Medulla oblongata (tissue), 1 donor: ENCODE results near the gene EDEM2.
"Not testable (repeated sequence)": the region's sequence is repeated elsewhere in the genome, so short reads cannot be mapped to it uniquely, and the experiment has no call there.

Experiments
- DNase-seq: peaks from one replicate; pipeline ENCODE4 v3.0.0-alpha.2; 2015; ENCODE audit errors: extremely low spot score

EDEM2 gene

DNA sequence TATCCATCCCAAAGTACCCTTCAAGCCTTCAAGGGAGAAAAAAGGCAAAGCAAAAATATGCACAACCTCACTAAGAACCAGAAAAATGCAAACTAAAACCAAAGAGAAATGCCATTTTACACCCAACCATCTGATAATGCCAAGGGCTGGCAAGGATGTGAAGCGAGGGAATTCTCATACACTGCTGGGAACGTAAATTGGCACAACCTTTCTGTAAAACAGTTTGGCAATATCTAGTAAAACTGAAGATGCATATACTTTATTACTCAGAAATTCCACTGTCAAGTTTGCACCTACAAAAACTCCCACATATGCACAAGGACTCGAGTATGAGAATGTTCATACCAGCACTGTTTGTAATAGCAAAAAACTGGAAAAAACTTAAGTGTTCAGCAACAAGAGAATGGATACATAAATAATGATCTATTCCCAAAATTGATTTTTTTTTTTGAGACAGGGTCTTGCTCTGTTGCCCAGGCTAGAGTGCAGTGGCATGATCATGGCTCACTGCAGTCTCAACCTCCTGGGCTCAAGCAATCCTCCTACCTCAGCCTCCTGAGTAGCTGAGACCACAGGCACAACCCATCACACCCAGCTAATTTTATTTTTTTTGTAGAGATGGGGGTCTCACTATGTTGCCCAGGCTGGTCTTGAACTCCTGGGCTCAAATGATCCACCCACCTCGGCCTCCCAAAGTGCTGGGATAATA lies 21.7 kb upstream of the EDEM2 start:
- DNase-seq = not testable (repeated sequence)

DNA sequence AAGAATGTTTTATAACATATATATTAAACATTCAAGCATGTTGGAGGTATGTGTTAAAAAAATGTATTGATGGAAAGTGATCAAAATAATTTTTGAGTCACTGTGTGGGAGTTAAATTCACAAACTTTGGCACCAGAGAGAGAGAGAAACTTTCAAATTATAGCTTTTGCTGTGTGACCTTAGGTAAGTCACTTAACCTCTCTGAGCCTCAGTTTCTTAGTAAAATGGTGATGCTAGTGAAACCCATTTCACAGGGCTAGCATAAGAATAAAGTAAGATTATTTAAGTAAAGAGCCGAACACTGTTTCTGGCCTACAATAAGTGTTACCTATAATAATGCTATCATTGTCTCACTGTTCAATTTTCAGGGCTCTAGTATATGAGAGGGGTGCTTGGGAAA lies 20.7 kb upstream of the EDEM2 start:
- DNase-seq = no peak

DNA sequence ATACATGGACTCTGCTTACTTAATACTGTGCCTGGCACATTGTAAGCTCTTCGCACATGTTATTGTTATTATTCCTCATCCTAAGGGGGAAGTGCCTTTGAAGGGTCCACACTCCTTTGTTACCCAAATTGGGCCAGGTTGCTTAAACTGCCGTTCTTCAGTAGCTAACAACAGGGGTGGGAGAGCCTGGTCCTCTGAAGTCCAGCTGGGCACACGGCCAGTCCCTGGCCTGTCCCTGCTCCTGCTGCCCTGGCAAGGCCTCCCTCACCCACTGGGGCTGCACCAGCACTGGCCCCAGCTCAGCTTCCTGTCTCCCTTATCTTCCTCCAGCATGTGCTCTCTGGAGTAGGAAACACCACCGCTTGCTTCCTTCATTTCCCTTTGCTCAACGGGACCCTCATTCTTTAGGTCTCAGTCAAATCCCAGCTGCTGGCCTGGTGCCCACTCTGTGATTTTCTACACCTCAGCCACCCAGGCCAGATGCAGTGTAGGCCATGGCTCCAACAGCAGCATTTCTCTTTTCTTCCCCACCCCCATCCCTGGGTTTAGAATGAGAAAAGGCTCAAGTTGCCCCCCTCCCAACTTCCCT lies 19.2 kb upstream of the EDEM2 start:
- peak; percentile 29 for DNase-seq

- DNase-seq = no peak
Observed at GRCh38 chr20:35165221-35166185, 18.4 kb upstream of the EDEM2 start.

GRCh38 chr20:35164531-35164930 lies 17.4 kb upstream of the EDEM2 start:
- not testable (repeated sequence) for DNase-seq

DNA sequence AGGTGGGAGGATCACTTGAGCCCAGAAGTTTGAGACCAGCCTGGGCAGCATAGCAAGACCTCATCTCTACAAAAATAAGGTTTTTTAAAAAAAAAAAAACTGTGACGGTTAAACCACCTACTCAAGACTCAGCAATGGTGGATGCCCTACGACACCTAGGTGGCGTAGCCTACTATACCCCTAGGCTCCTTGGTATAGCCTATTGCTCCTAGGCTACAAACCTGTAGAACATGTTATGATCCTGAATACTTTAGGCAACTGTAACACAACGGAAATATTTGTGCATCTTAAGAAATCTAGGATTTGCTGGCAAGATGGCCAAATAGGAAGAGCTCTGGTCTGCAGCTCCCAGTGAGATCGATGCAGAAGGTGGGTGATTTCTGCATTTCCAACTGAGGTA lies 13.2 kb upstream of the EDEM2 start:
- not testable (repeated sequence) for DNase-seq

DNA sequence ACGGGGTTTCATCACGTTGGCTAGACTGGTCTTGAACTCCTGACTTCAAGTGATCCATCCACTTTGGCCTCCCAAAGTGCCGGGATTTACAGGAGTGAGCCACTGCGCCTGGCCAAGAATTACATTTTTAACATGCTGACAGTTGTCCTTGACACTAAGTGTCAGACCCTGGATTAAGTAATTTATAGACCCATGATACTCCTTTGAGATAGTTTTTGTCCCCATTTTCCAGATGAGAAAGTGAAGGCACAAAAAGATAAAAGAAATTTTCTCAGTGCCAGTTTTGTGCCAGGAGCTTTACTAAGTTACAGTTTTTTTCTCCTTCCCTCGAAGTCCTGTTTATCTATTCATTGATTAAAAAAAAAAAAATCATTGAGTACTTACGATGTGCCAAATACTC lies 9.8 kb upstream of the EDEM2 start:
- no peak for DNase-seq

DNA sequence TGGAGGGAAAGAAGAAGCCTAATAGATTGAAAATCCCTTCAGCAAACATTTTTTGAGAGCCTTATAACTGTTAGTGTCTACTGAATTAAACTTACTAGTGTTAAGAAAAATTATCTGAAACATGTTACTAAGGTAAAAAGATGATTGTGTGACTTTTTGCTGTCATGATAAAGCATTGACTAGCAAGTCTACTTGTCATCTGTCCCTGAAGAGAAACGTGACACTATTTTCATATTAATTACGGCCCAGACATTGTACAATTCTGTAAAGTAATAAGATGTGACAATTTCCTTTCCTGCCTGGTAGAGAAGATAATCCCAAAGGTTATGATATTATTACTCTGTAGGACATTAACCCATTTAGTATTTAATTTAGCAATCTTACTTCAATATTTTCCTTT lies 8.8 kb upstream of the EDEM2 start:
- DNase-seq = no peak

- no peak for DNase-seq
Observed at GRCh38 chr20:35151736-35152135, 4.6 kb upstream of the EDEM2 start.

DNA sequence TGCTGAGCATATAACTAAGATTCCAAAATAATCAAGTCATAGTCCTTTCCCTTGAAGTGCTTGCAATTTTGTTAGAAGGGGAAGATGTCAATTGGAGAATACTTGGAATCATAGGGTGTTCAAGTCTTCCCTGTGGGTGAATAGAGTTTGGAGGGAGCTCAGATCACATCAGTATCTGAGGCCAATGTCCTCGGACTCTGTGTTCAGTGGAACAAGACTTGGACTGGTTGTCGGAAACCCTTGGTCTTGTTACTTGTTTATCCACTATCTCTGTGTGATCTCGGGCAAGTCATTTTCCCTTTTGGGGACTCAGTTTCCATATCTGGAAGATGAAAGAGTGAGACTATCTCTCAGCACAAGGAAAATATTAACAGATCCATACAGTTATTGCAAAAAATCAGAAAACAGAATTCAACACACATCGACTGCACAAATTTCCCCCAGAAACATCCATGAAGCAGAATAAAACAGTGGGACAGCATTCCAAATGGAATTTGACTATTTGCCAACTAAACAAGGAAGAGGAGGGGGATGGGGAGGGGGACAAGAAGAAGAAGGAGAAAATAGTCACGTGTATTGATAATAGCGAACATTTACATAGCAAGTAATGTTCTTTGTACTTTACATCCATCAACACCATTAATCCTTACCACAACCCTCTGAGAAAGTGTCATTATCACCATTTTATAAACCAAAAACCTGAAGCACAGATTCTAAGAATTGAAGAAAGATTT lies 3.9 kb upstream of the EDEM2 start:
- no peak for DNase-seq

DNA sequence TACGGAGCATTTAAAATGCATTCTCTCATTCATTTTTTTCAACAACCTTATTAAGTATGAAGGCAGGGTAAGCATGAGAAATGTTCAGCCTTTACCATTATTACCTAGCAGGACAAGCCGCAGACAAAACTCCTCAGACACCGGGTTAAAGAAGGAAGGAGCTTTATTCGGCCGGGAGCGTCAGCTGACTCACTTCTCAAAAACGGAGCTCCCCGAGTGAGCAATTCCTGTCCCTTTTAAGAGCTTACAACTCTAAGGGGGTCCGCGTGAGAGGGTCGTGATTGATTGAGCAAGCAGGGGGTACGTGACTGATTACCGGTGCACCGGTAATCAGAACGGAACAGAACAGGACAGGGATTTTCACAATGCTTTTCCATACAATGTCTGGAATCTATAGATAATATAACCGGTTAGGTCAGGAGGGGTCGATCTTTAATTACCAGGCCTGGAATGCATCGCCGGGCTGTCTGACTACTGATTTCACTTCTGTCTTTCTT lies 487 bp upstream of the EDEM2 start:
- peak; percentile 41 for DNase-seq

DNA sequence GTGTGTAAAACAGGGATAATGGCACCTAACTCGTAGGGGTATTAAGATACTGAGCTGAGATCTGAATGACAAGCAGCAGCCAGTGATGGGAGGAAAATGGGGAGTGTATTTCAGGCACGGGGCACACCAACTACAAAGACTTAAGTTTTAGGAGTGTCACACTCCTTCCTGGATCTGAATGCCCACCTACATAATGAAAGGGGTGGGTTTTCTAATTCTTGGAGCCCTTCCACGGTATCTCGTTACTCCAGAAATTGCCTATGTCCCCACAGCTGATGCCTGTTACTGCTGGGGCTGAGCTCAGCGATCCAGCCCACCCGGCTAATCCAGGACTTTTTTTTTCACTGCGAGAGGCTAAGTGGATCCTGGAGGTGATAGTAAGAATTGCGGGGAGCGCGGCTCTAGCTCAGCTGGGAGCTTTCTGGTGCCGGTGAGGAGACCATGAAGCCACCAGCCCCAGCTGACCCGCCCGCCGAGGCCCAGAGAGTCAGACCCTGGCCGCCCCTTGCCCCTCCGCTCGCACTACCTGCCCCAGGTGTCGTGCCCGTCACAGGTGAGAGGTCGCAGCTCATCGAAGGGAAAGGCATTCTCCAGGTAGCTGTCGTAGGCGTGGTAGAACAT lies 727 bp downstream of the EDEM2 start:
- DNase-seq = no peak

DNA sequence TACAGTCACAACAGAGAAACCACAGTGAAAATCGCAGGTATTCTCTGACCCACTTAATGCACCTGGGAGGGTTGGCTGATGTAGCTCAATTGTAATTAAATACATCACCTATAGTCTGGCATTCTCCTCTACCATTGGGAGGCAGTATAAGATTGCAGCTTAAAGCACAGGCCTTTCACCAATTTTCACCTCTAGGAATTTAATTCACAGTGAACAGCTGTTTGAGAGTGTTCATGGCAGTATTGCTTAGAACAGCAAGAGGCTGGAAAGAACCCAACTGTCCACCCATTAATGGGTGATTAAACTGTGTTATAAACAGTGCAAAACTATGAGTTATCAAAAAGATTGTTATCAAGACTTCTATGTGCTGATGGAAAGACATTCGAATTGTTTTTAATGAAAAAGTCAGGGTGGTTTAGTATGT lies 2.0 kb downstream of the EDEM2 start:
- DNase-seq = peak; percentile 68

- DNase-seq = peak; percentile 54
Observed at GRCh38 chr20:35144694-35145093, 2.4 kb downstream of the EDEM2 start.

GRCh38 chr20:35135867-35136586 lies 11.1 kb downstream of the EDEM2 start:
- peak; percentile 9 for DNase-seq

GRCh38 chr20:35134880-35135279 lies 12.3 kb downstream of the EDEM2 start:
- no peak for DNase-seq

DNA sequence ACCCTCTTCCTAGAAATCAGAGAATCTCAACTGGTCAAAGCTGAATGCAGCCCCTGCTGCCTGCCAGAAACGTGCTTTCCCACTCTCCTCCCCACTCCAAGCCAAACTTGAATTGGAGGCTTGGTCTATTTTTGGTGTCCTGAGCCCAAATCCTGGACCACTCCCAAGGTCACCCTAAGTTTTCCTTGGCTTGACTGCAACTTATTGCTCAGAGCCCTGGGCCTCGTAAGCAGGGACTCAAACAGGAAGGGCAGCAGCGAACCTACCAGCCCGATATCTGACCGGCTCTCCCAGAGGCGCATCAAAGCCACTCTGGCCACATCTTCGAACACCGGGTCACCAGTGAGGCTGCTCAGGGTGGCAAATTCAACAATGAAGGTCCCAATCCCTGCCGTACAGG lies 12.7 kb downstream of the EDEM2 start:
- DNase-seq = no peak

GRCh38 chr20:35133735-35134134 lies 13.4 kb downstream of the EDEM2 start:
- DNase-seq = no peak

GRCh38 chr20:35133031-35133430 lies 14.1 kb downstream of the EDEM2 start:
- DNase-seq = no peak

- DNase-seq = no peak
Observed at GRCh38 chr20:35131934-35132333, 15.2 kb downstream of the EDEM2 start.
